DOHH2 (cell line): ENCODE results near the gene FOXO6.
A peak's percentile ranks its signal among the peaks of the same experiment; 100 is the strongest.

ENCODE experiments used
- H3F3A ChIP-seq: fragments of 200-600 bp; sonication (generic), shearing (Covaris generic); 2 replicates; pipeline ENCODE4 v1.6.0; 2016; ENCODE audit warnings: antibody characterized with exemption, mild to moderate bottlenecking; ENCODE audit not compliant: control insufficient read depth, insufficient read depth
- H3K27ac ChIP-seq: fragments of 200-600 bp; sonication (generic); 2 replicates; pipeline ENCODE4 v1.5.1; 2014; ENCODE audit warnings: low read depth, mild to moderate bottlenecking, low read length, moderate library complexity
- H3K27me3 ChIP-seq: fragments of 200-600 bp; sonication (generic); 2 replicates; pipeline ENCODE4 v1.6.1; 2014; ENCODE audit warnings: mild to moderate bottlenecking, low read length, mixed read lengths; ENCODE audit not compliant: control insufficient read depth
- H3K36me3 ChIP-seq: fragments of 200-600 bp; sonication (generic); 2 replicates; pipeline ENCODE4 v1.6.1; 2014; ENCODE audit warnings: mild to moderate bottlenecking, low read length, moderate library complexity, mixed read lengths; ENCODE audit not compliant: control insufficient read depth
- H3K4me1 ChIP-seq: fragments of 200-600 bp; sonication (generic); 2 replicates; pipeline ENCODE4 v1.6.1; 2014; ENCODE audit warnings: mild to moderate bottlenecking, low read length, mixed read lengths; ENCODE audit not compliant: control insufficient read depth
- H3K4me2 ChIP-seq: fragments of 200-600 bp; sonication (generic); 2 replicates; pipeline ENCODE4 v1.6.0; 2014; ENCODE audit warnings: mild to moderate bottlenecking, low read length, moderate library complexity
- H3K4me3 ChIP-seq: fragments of 200-600 bp; sonication (generic); 2 replicates; pipeline ENCODE4 v1.5.1; 2014; ENCODE audit warnings: mild to moderate bottlenecking, low read length, mixed read lengths
- H3K79me2 ChIP-seq: fragments of 200-600 bp; sonication (generic); 2 replicates; pipeline ENCODE4 v1.6.1; 2014; ENCODE audit warnings: mild to moderate bottlenecking, low read length, mixed read lengths; ENCODE audit not compliant: control insufficient read depth
- H3K9me2 ChIP-seq: fragments of 200-600 bp; sonication (generic); replicated peaks from 2 replicates; pipeline ENCODE4 v1.6.1; 2014; ENCODE audit warnings: mild to moderate bottlenecking, low read length, mixed read lengths; ENCODE audit not compliant: control insufficient read depth
- H3K9me3 ChIP-seq: fragments of 200-600 bp; sonication (generic); 2 replicates; pipeline ENCODE4 v1.6.1; 2014; ENCODE audit warnings: antibody characterized with exemption, low read length, mixed read lengths; ENCODE audit not compliant: control insufficient read depth, insufficient read depth
- H4K20me1 ChIP-seq: fragments of 200-600 bp; sonication (generic); 2 replicates; pipeline ENCODE4 v1.6.0; 2014; ENCODE audit warnings: low read depth, mild to moderate bottlenecking, antibody characterized with exemption, low read length, moderate library complexity; ENCODE audit not compliant: control insufficient read depth, insufficient read depth
- CTCF ChIP-seq: fragments of 200-600 bp; sonication (generic); IDR thresholded peaks from one replicate; pipeline ENCODE4 v1.5.1; 2014; ENCODE audit warnings: antibody characterized with exemption, mild to moderate bottlenecking, low read depth, low read length; ENCODE audit not compliant: poor library complexity, severe bottlenecking
- EZH2phosphoT487 ChIP-seq: fragments of 200-600 bp; sonication (generic); IDR thresholded peaks from 2 replicates; pipeline ENCODE4 v1.6.1; 2017; ENCODE audit warnings: borderline replicate concordance, mild to moderate bottlenecking, antibody characterized with exemption, low read length, moderate library complexity, mixed read lengths

Gene FOXO6

GRCh38 chr1:41364442-41365319 is 3.4 kb downstream of the FOXO6 start:
- Histone ChIP-seq H3K4me2 (no peak overlapping the region), H4K20me1 (no peaks in the 10 kb centered on the region), H3K4me3 (no peak overlapping the region), H3K27me3 (peaks cover 24% of the 10 kb centered on the region), H3K9me2 (no peaks in the 10 kb centered on the region), H3K4me1 (peaks cover 44% of the 10 kb centered on the region), H3K79me2 (no peaks in the 10 kb centered on the region), H3K27ac (no peak overlapping the region), H3K36me3 (no peaks in the 10 kb centered on the region), H3F3A (peaks cover 2% of the 10 kb centered on the region; the same call in 1 of the 2 replicates), H3K9me3 (no peaks in the 10 kb centered on the region)
- no peak for TF ChIP-seq EZH2phosphoT487
- no peak for TF ChIP-seq CTCF

GRCh38 chr1:41365320-41365633 is 4.0 kb downstream of the FOXO6 start:
- peaks cover 2% of the 10 kb centered on the region; the same call in 1 of the 2 replicates for H3F3A ChIP-seq
- no peaks in the 10 kb centered on the region for H3K9me3 ChIP-seq
- peaks cover 44% of the 10 kb centered on the region for H3K4me1 ChIP-seq
- no peaks in the 10 kb centered on the region for H4K20me1 ChIP-seq
- H3K4me2 ChIP-seq = peak overlapping the region; percentile 91; the same call in 1 of the 2 replicates
- peak overlapping the region; percentile 78; the same call in 1 of the 2 replicates for H3K4me3 ChIP-seq
- TF ChIP-seq EZH2phosphoT487 = no peak
- no peak for TF ChIP-seq CTCF
- H3K27me3 ChIP-seq = peaks cover 24% of the 10 kb centered on the region
- H3K36me3 ChIP-seq = no peaks in the 10 kb centered on the region
- no peaks in the 10 kb centered on the region for H3K79me2 ChIP-seq
- H3K9me2 ChIP-seq = no peaks in the 10 kb centered on the region
- 0 out of 2 replicates have a peak overlapping the region, but pooled peaks have one; percentile 36 for H3K27ac ChIP-seq

- H3K36me3 ChIP-seq = no peaks in the 10 kb centered on the region
- H3F3A ChIP-seq = peaks cover 2% of the 10 kb centered on the region; the same call in 1 of the 2 replicates
- H3K4me1 ChIP-seq = peaks cover 38% of the 10 kb centered on the region
- H3K9me2 ChIP-seq = no peaks in the 10 kb centered on the region
- TF ChIP-seq EZH2phosphoT487 = no peak
- no peak for TF ChIP-seq CTCF
- no peaks in the 10 kb centered on the region for H3K79me2 ChIP-seq
- H3K27ac ChIP-seq = peak overlapping the region; percentile 36
- H3K27me3 ChIP-seq = peaks cover 24% of the 10 kb centered on the region
- H4K20me1 ChIP-seq = no peaks in the 10 kb centered on the region
- H3K4me3 ChIP-seq = peak overlapping the region; percentile 78
- peak overlapping the region; percentile 91 for H3K4me2 ChIP-seq
- no peaks in the 10 kb centered on the region for H3K9me3 ChIP-seq
Measured at GRCh38 chr1:41365772-41366454, 4.7 kb downstream of the FOXO6 start.
